Fibroblast of mammary gland (primary cell): ENCODE measurements around the gene F2RL2.

Source experiments
- DNase-seq: peaks from one replicate; pipeline ENCODE4 v3.0.0-alpha.2; 2010; ENCODE audit warnings: low read depth
- H3K4me3 ChIP-seq: 2 replicates; pipeline ENCODE4 v1.5.1; 2011; ENCODE audit warnings: low read depth, mild to moderate bottlenecking, low read length, moderate library complexity; ENCODE audit not compliant: control insufficient read depth
- CTCF ChIP-seq: conservative IDR thresholded peaks from 2 replicates; pipeline ENCODE4 v1.5.1; 2011; ENCODE audit warnings: low read depth, low read length, inconsistent platforms; ENCODE audit not compliant: control insufficient read depth, insufficient read depth

F2RL2 gene

DNA sequence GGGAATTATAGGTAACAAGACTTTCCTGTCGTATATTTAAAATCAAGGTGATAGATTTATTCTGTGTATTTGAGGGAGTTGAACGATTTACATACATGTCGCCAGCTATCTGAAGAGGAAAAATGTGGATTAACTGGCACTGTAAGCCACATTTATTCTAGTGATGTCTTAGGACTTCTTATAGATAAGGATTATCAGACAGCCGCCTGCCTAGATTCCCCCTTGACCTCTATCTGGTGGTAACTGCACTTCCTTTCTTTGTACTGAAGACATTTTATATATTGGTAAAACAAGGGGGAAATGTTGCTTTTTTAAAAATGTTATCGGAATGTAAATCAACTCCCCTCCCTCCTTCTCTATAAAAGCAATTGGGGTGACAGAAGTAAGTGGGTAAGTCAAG, 39.3 kb upstream of the F2RL2 start:
- no peak overlapping the region for H3K4me3 ChIP-seq
- no peak for DNase-seq
- no peak for TF ChIP-seq CTCF

GRCh38 chr5:76660360-76660759, 37.2 kb upstream of the F2RL2 start:
- DNase-seq = no peak
- H3K4me3 ChIP-seq = no peak overlapping the region
- TF ChIP-seq CTCF = no peak

DNA sequence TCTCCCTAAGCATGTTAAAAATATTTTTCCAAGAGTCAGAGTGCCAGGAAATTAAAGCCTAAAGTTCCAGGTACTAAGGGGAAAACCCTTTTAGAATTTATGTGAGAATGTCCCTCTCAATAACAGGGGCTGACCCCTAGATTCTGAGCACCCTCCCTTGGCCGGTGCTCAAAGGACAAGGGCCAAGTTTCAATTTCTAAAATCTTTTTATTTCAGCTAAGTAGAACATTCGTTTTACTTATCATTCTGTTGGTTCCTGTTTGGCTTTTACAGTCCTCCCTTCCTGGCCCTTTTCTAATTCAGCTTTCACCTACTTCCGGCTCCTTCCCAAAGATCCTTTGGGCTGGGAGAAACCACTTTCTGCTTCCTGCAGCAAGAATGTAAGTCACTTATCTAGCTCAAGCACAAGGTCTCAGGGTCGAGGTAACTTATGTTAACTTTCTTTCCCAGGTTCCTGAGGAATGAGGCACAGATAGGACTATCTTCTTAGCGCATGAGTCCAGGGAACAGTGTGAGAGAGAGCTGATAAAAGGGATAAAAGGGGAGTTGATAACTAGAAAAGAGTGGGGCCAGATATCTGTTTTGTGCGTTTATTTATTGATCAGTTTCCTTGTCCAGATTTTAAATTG, 34.6 kb upstream of the F2RL2 start:
- no peak for TF ChIP-seq CTCF
- H3K4me3 ChIP-seq = no peak overlapping the region
- no peak for DNase-seq

- no peak for TF ChIP-seq CTCF
- DNase-seq = no peak
- no peak overlapping the region for H3K4me3 ChIP-seq
Measured at GRCh38 chr5:76657091-76657490, 33.9 kb upstream of the F2RL2 start.

DNA sequence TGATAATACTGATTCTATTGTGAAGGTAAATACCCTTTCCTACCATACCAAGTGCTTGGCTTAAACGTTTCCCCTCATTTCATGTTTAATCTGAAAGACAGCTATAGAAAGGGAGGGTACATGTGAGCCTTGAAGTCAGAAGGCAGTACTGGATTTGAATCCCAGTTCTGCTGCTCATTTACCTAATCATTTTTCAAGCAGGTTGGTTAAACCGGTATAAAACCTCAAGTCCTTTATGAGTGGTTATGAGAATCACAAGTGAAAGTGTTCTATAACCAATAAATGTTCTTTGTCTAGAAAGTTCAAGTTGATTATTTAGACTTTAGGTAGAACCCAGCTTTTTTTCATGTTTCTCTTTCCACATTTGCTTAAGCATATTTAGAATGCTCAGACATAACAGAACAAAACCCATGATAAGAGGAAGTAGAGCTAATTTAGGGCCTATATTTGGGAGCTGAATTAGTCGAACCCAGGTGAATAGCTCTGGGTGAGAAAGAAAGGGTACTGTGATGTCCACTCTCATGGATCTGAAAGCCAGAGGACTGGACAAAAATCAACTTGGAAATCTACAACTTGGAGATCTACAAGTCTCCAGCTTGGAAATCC, 29.7 kb upstream of the F2RL2 start:
- no peak overlapping the region for H3K4me3 ChIP-seq
- TF ChIP-seq CTCF = no peak
- DNase-seq = no peak

- no peak for DNase-seq
- no peak for TF ChIP-seq CTCF
- no peak overlapping the region for H3K4me3 ChIP-seq
Measured at GRCh38 chr5:76649140-76649539, 25.9 kb upstream of the F2RL2 start.

- H3K4me3 ChIP-seq = no peak overlapping the region
- DNase-seq = no peak
- TF ChIP-seq CTCF = no peak
Measured at GRCh38 chr5:76643371-76643770, 20.2 kb upstream of the F2RL2 start.
